Breast epithelium (tissue), 4 donors: ENCODE measurements around the gene FHIP1B. TPM values are rescaled to one million over a fixed set of nuclear protein-coding genes. Genes with fewer than 3 reads are reported as not detected.

Source experiments
- DNase-seq, 2 donors: peaks; one replicate each; pipeline ENCODE4 v3.0.0-alpha.2; 2019; ENCODE audit warnings: low spot score in 2 of 2
- H3K27ac ChIP-seq, 2 donors: fragments of 200-600 bp; sonication (generic) in 1 of 2; one replicate each; pipeline ENCODE4 v1.5.1; 2016 to 2019; ENCODE audit warnings: mild to moderate bottlenecking in 1 of 2
- H3K27me3 ChIP-seq, 2 donors: fragments of 200-600 bp; sonication (generic) in 1 of 2; one replicate each; pipeline versions ENCODE4 v1.5.1 to v1.6.0; 2017 to 2019; ENCODE audit warnings: control low read depth in 1 of 2, mild to moderate bottlenecking in 1 of 2
- H3K36me3 ChIP-seq: fragments of 200-600 bp; one replicate; pipeline ENCODE4 v1.5.1; 2019
- H3K4me1 ChIP-seq, 2 donors: fragments of 200-600 bp; sonication (generic); one replicate each; pipeline ENCODE4 v1.5.1; 2016 to 2019; ENCODE audit warnings: control low read depth in 1 of 2
- H3K4me3 ChIP-seq, 3 donors: fragments of 200-600 bp; sonication (generic); 1 replicate in 2 of 3; 2 replicates in 1 of 3; pipeline ENCODE4 v1.5.1; 2016 to 2019; ENCODE audit warnings: mild to moderate bottlenecking in 3 of 3, moderate library complexity in 2 of 3
- H3K9me3 ChIP-seq, 2 donors: fragments of 200-600 bp; sonication (generic) in 1 of 2; one replicate each; pipeline ENCODE4 v1.5.1; 2016 to 2019; ENCODE audit warnings: control low read depth in 1 of 2
- POLR2A ChIP-seq: fragments of 450-650 bp; IDR thresholded peaks from one replicate; pipeline ENCODE4 v1.6.1; 2016; ENCODE audit warnings: antibody characterized with exemption, mild to moderate bottlenecking, moderate library complexity
- POLR2AphosphoS5 ChIP-seq, 3 donors: sonication (generic); formaldehyde crosslinking; IDR thresholded peaks; one replicate each; pipeline ENCODE4 v1.6.1; 2017; ENCODE audit warnings: antibody characterized with exemption in 3 of 3
- intact Hi-C: fragments of 100-400 bp; cut with DNase I; formaldehyde crosslinking; loops from one replicate; pipeline ENCODE4 v1.15.1; 2023; ENCODE audit warnings: low total_unique reads
- total RNA-seq, 3 donors: library from RNA; depleted of rRNA; stranded (reverse); fragments of >200 nt; gene quantifications; one replicate each; pipeline ENCODE4 v1.1.0, GENCODE V29; 2016
- TF ChIP-seq, protein P1 (sequence below), 3 donors: fragments of 450-650 bp; IDR thresholded peaks; one replicate each; pipeline ENCODE4 v1.5.1; 2016 to 2017; ENCODE audit warnings: antibody characterized with exemption in 3 of 3, mild to moderate bottlenecking in 3 of 3, moderate library complexity in 3 of 3

Gene FHIP1B
- total RNA-seq, 3 donors from 2014 or later: 34.7 to 42.6 (median 42.1) TPM

DNA sequence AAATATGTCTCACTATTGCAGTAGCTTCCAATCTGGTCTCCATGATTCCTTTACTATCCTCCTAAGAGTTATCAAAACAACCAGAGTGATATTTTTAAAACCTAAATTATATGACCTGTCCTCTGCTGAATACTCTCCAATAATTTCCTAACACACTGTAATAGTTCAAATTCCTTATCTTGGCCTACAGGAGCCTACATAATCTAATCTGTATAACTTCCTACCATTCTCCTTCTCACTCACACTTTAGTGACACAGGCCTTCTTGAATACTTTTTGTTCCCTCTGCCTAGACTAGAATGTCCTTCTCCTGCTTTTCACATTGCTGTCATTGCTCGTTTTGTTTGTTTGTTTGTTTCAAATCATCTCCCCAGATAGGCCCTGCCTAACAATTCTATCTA, 9.4 kb downstream of the FHIP1B start:
- H3K36me3 ChIP-seq: no peaks in the 10 kb centered on the region
- intact Hi-C loops: loop anchor here (2.0 kb wide), 1 partner anchor 62 kb away; no protein-coding TSS in a partner anchor
- TF ChIP-seq POLR2A (no peak), POLR2AphosphoS5 (IDR thresholded peaks at IDR 0.05) (no peak)
- TF ChIP-seq, protein P1, sequence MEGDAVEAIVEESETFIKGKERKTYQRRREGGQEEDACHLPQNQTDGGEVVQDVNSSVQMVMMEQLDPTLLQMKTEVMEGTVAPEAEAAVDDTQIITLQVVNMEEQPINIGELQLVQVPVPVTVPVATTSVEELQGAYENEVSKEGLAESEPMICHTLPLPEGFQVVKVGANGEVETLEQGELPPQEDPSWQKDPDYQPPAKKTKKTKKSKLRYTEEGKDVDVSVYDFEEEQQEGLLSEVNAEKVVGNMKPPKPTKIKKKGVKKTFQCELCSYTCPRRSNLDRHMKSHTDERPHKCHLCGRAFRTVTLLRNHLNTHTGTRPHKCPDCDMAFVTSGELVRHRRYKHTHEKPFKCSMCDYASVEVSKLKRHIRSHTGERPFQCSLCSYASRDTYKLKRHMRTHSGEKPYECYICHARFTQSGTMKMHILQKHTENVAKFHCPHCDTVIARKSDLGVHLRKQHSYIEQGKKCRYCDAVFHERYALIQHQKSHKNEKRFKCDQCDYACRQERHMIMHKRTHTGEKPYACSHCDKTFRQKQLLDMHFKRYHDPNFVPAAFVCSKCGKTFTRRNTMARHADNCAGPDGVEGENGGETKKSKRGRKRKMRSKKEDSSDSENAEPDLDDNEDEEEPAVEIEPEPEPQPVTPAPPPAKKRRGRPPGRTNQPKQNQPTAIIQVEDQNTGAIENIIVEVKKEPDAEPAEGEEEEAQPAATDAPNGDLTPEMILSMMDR (IDR thresholded peaks at IDR 0.05): no peak
- no peaks in the 10 kb centered on the region for H3K9me3 ChIP-seq
- no peaks in the 10 kb centered on the region for H3K27me3 ChIP-seq
- H3K27ac ChIP-seq: no peak overlapping the region
- no peaks in the 10 kb centered on the region for H3K4me1 ChIP-seq
- no peak overlapping the region for H3K4me3 ChIP-seq
- DNase-seq: no peak

DNA sequence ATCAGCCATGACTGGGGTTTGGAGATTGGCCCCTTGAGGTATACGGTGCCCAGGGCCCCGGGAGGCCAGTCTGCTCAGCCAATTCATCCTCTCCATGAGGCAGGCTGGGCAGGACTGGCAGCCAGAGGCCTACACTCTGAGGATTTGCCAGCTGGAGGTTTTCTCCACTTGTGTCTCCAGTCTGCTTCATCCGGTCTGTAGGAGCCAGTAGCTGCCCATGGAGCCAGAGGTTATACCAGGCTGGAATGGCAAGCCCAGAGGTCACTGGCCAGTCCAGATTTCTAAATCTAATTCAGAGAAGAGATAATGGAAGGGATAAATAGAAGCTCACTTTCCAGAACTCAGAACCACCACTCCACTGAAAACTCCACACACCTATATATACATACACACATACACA, 10.0 kb downstream of the FHIP1B start:
- Histone ChIP-seq H3K36me3 (no peaks in the 10 kb centered on the region), H3K4me3 (no peak overlapping the region), H3K4me1 (no peaks in the 10 kb centered on the region), H3K27ac (no peak overlapping the region), H3K27me3 (no peaks in the 10 kb centered on the region), H3K9me3 (no peaks in the 10 kb centered on the region)
- intact Hi-C loops: loop anchor here (2.0 kb wide), 1 partner anchor 62 kb away; no protein-coding TSS in a partner anchor
- DNase-seq: no peak
- TF ChIP-seq POLR2AphosphoS5 (IDR thresholded peaks at IDR 0.05): no peak
- TF ChIP-seq POLR2A: no peak
- TF ChIP-seq, protein P1 (IDR thresholded peaks at IDR 0.05): no peak

DNA sequence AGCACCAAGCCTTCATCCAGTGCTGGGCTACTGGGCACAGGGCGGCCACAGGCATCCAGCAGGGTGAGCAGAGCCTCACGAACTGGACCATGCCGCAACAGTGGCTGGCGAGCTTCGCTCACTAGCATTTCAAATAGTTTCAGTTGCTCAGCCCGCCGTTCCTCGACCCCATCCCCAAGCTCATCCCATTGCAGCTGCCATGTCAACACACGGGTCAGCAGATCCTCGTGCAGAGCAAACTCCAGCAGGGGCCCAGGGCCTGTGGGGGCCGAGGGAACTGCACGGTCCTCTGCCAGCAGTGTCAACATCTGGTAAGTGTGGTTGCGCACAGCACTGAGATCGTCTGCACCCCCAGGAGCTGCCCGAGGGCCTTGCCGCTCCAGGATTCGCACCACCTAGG, 10.6 kb downstream of the FHIP1B start:
- Histone ChIP-seq H3K27me3 (no peaks in the 10 kb centered on the region), H3K36me3 (no peaks in the 10 kb centered on the region), H3K9me3 (no peaks in the 10 kb centered on the region), H3K4me3 (no peak overlapping the region), H3K27ac (no peak overlapping the region), H3K4me1 (no peaks in the 10 kb centered on the region)
- TF ChIP-seq POLR2A: no peak
- no peak for TF ChIP-seq POLR2AphosphoS5 (IDR thresholded peaks at IDR 0.05)
- TF ChIP-seq, protein P1 (IDR thresholded peaks at IDR 0.05): no peak
- intact Hi-C loops: loop anchor here (2.0 kb wide), 1 partner anchor 63 kb away; no protein-coding TSS in a partner anchor
- DNase-seq: no peak

DNA sequence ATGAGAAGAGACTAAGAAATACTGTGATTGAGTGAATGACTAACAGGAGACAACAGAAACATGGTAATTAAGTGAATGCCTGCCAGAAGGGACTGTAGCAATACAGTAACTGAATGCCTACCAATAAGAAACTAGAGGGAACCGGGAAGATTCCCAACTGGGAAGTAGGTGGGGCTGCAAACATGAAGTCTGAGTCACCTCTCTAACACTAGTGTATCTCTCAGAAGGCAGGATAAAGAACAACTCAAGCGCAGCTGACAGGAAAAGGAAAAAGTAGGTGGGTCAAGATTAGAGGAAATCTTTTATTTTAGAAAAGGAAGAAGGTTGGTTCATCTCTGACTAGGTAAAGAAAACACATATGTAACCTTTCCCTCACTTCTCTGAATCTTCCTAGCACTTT, 15.1 kb downstream of the FHIP1B start:
- intact Hi-C loops: no loop called here
- H3K27me3 ChIP-seq: no peaks in the 10 kb centered on the region
- no peaks in the 10 kb centered on the region for H3K4me1 ChIP-seq
- no peaks in the 10 kb centered on the region for H3K9me3 ChIP-seq
- peaks cover 16% of the 10 kb centered on the region for H3K36me3 ChIP-seq
- TF ChIP-seq POLR2AphosphoS5 (IDR thresholded peaks at IDR 0.05) (no peak), POLR2A (no peak)
- TF ChIP-seq, protein P1 (IDR thresholded peaks at IDR 0.05): no peak
- no peak for DNase-seq
- no peak overlapping the region for H3K4me3 ChIP-seq
- H3K27ac ChIP-seq: peak overlapping the region; percentile 2 to 67

DNA sequence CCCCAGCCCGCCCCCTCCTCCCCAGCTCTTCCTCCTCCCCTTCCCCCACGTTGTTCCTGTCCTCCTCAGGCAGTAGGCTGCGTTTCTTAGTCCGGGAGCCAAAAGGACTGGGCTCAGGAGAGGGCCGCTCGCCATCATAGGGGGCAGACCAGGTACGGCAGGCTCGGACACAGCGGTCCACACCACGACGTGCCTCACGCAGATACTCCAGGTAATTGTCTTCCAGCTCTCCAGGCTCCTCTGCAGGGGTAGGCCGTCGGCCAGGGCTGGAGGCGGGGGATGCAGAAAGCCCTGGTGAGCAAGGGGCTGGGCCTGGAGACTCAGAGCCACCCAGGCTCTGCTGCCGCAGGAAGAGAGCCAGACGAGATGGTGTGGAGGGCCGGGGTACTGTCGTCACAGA, 16.7 kb downstream of the FHIP1B start:
- intact Hi-C loops: no loop called here
- DNase-seq: no peak
- TF ChIP-seq POLR2AphosphoS5 (IDR thresholded peaks at IDR 0.05) (no peak), POLR2A (no peak)
- TF ChIP-seq, protein P1 (IDR thresholded peaks at IDR 0.05): no peak

More for the DNA sequence above, 16.7 kb downstream of the FHIP1B start:
- peaks cover 16% of the 10 kb centered on the region for H3K36me3 ChIP-seq
- H3K4me3 ChIP-seq: no peak overlapping the region
- no peaks in the 10 kb centered on the region for H3K27me3 ChIP-seq
- H3K9me3 ChIP-seq: no peaks in the 10 kb centered on the region
- H3K4me1 ChIP-seq: no peaks in the 10 kb centered on the region
- no peak overlapping the region for H3K27ac ChIP-seq
